ENCODE measurements around the gene TMEM200B. TPM values are rescaled to one million over a fixed set of nuclear protein-coding genes. Genes with fewer than 3 reads are reported as not detected.

The TMEM200B gene
- total and polyA plus RNA-seq, 2 experiments from 2014 or later = 4.9 to 8.7 TPM

GRCh38 chr1:29121936-29122681, 1.6 kb downstream of the TMEM200B start (continued):
- no peak for TF ChIP-seq ZNF462 (CRISPR knock-in tag; IDR thresholded peaks at IDR 0.05)
- TF ChIP-seq EZH2 (IDR thresholded peaks at IDR 0.05; ENCODE audit: low read depth, unreplicated experiment) = no peak
- TF ChIP-seq EZH2phosphoT487 (IDR thresholded peaks at IDR 0.05; ENCODE audit: unreplicated experiment) = no peak
- 0 out of 4 replicates have a peak, but pooled peaks of 1 of the 2 experiments have one; percentile 21 for TF ChIP-seq CTCF (conservative IDR thresholded peaks at IDR 0.05; ENCODE audit: low read depth in 2 of 2)
- no peak for TF ChIP-seq ETS1 (IDR thresholded peaks at IDR 0.05)

Data from GM23338 (cell line).